SU-DHL-6 (cell line): Measurements from ENCODE around the gene HOXA5.

Experiments used
- H2AFZ ChIP-seq: fragments of 200-600 bp; sonication (generic); 2 replicates; pipeline ENCODE4 v1.6.1; 2014; ENCODE audit warnings: low read depth, mild to moderate bottlenecking, moderate library complexity, mixed read lengths, antibody characterized with exemption, low read length; ENCODE audit not compliant: severe bottlenecking
- H3F3A ChIP-seq: fragments of 200-600 bp; shearing (Covaris generic); 2 replicates; pipeline ENCODE4 v1.6.0; 2016; ENCODE audit warnings: antibody characterized with exemption, mild to moderate bottlenecking; ENCODE audit not compliant: insufficient read depth
- H3K27ac ChIP-seq: fragments of 200-600 bp; sonication (generic); 2 replicates; pipeline ENCODE4 v1.5.1; 2016; ENCODE audit warnings: low read depth, mild to moderate bottlenecking, low read length, moderate library complexity, mixed read lengths
- H3K27me3 ChIP-seq: fragments of 200-600 bp; sonication (generic), shearing (Covaris generic); 2 replicates; pipeline ENCODE4 v1.6.0; 2014; ENCODE audit warnings: mild to moderate bottlenecking, low read length
- H3K36me3 ChIP-seq: fragments of 200-600 bp; sonication (generic); 2 replicates; pipeline ENCODE4 v1.6.1; 2014; ENCODE audit warnings: mild to moderate bottlenecking, low read length, mixed read lengths
- H3K4me2 ChIP-seq: fragments of 300-600, 200-600 bp; shearing (Covaris generic), sonication (generic); 2 replicates; pipeline ENCODE4 v1.6.0; 2014; ENCODE audit warnings: low read length, low read depth, mild to moderate bottlenecking; ENCODE audit not compliant: poor library complexity, severe bottlenecking
- H3K4me3 ChIP-seq: fragments of 200-600 bp; sonication (generic); 2 replicates; pipeline ENCODE4 v1.5.1; 2014; ENCODE audit warnings: antibody characterized with exemption, low read length, mild to moderate bottlenecking, mixed read lengths; ENCODE audit not compliant: insufficient read depth, poor library complexity, severe bottlenecking
- H3K79me2 ChIP-seq: fragments of 200-600 bp; sonication (generic); 2 replicates; pipeline ENCODE4 v1.6.1; 2014; ENCODE audit warnings: mild to moderate bottlenecking, low read length, moderate library complexity; ENCODE audit not compliant: insufficient read depth
- H3K9ac ChIP-seq: fragments of 200-600 bp; sonication (generic); 2 replicates; pipeline ENCODE4 v1.7.0; 2014; ENCODE audit warnings: mild to moderate bottlenecking, low read length
- H3K9me2 ChIP-seq: fragments of 200-600 bp; sonication (generic); replicated peaks from 2 replicates; pipeline ENCODE4 v1.6.1; 2014; ENCODE audit warnings: low read length; ENCODE audit not compliant: insufficient read depth
- H3K9me3 ChIP-seq: fragments of 200-600 bp; sonication (generic); 2 replicates; pipeline ENCODE4 v1.6.1; 2014; ENCODE audit warnings: low read length, mixed read lengths; ENCODE audit not compliant: insufficient read depth
- H4K20me1 ChIP-seq: fragments of 200-600 bp; sonication (generic); 2 replicates; pipeline ENCODE4 v1.6.1; 2014; ENCODE audit warnings: low read depth, mild to moderate bottlenecking, antibody characterized with exemption, low read length, moderate library complexity, mixed read lengths
- EZH2phosphoT487 ChIP-seq: fragments of 200-600 bp; sonication (generic), shearing (Covaris generic); conservative IDR thresholded peaks from 2 replicates; pipeline ENCODE4 v1.6.1; 2018; ENCODE audit warnings: mild to moderate bottlenecking, antibody characterized with exemption, low read length, moderate library complexity, mixed read lengths
- TF ChIP-seq, protein P1 (sequence below): fragments of 200-600 bp; sonication (generic); IDR thresholded peaks from one replicate; pipeline ENCODE4 v1.5.1; 2017; ENCODE audit warnings: antibody characterized with exemption, mild to moderate bottlenecking, low read length, moderate library complexity; ENCODE audit not compliant: insufficient read depth, poor library complexity, severe bottlenecking

The HOXA5 gene

GRCh38 chr7:27165996-27166530 is 22.6 kb upstream of the HOXA5 start:
- Histone ChIP-seq H3K9me3 (no peaks in the 10 kb centered on the region), H4K20me1 (no peaks in the 10 kb centered on the region), H3K36me3 (no peaks in the 10 kb centered on the region), H2AFZ (no peak overlapping the region), H3F3A (peaks cover 6% of the 10 kb centered on the region; the same call in 1 of the 2 replicates), H3K4me2 (no peak overlapping the region), H3K4me3 (no peak overlapping the region), H3K27me3 (no peaks in the 10 kb centered on the region), H3K9ac (no peak overlapping the region), H3K27ac (no peak overlapping the region), H3K9me2 (no peaks in the 10 kb centered on the region), H3K79me2 (no peaks in the 10 kb centered on the region)
- no peak for TF ChIP-seq EZH2phosphoT487
- TF ChIP-seq, protein P1, sequence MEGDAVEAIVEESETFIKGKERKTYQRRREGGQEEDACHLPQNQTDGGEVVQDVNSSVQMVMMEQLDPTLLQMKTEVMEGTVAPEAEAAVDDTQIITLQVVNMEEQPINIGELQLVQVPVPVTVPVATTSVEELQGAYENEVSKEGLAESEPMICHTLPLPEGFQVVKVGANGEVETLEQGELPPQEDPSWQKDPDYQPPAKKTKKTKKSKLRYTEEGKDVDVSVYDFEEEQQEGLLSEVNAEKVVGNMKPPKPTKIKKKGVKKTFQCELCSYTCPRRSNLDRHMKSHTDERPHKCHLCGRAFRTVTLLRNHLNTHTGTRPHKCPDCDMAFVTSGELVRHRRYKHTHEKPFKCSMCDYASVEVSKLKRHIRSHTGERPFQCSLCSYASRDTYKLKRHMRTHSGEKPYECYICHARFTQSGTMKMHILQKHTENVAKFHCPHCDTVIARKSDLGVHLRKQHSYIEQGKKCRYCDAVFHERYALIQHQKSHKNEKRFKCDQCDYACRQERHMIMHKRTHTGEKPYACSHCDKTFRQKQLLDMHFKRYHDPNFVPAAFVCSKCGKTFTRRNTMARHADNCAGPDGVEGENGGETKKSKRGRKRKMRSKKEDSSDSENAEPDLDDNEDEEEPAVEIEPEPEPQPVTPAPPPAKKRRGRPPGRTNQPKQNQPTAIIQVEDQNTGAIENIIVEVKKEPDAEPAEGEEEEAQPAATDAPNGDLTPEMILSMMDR = no peak

GRCh38 chr7:27165089-27165995 is 21.9 kb upstream of the HOXA5 start, which contains the start of gene HOXA9:
TSS of gene HOXA9 (minus strand) at chr7:27165537. CDS start at chr7:27165457, 80 bp downstream.
- TF ChIP-seq, protein P1 = no peak
- no peak for TF ChIP-seq EZH2phosphoT487
- no peak within 1 kb of the TSS for H3K4me3 ChIP-seq
- no peaks in the 10 kb centered on the region for H3K9me2 ChIP-seq
- H3K9me3 ChIP-seq = no peaks in the 10 kb centered on the region
- H3K9ac ChIP-seq = no peak within 1 kb of the TSS
- H4K20me1 ChIP-seq = no peaks in the 10 kb centered on the region
- H3F3A ChIP-seq = peaks cover 6% of the 10 kb centered on the region; the same call in 1 of the 2 replicates
- H2AFZ ChIP-seq = no peak within 1 kb of the TSS
- H3K4me2 ChIP-seq = no peak within 1 kb of the TSS
- no peaks in the 10 kb centered on the region for H3K36me3 ChIP-seq
- H3K27ac ChIP-seq = no peak within 1 kb of the TSS
- no peaks in the 10 kb centered on the region for H3K79me2 ChIP-seq
- no peaks in the 10 kb centered on the region for H3K27me3 ChIP-seq

DNA sequence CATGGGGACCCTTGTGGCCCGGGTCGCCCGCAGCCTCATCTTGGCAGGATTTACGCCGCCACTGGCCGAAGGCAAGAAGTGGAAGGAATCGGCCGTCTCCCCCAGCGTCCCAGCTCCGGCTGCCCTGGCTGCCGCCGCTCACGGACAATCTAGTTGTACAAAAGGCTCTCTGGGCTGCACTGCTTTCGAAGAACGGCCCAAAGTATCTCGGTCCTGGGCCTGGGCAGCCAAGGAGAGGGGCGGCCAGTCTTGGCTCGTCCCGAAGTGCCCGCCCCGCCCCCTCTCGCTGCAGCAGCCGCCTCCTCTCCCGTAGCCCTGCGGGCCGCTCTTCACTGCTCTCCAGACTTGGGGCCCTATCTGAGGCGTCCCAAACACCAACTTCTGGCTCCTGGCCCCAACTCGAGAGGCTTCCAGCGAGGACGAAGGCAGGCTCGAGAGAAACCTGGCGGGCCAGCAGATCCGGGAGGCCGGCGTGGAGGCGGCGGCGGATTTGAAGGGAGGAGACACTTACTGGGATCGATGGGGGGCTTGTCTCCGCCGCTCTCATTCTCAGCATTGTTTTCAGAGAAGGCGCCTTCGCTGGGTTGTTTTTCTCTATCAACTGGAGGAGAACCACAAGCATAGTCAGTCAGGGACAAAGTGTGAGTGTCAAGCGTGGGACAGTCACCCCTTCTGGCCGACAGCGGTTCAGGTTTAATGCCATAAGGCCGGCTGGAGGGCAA is 21.0 kb upstream of the HOXA5 start:
- H3K4me2 ChIP-seq = no peak overlapping the region
- H2AFZ ChIP-seq = no peak overlapping the region
- TF ChIP-seq EZH2phosphoT487 = no peak
- TF ChIP-seq, protein P1 = no peak
- no peak overlapping the region for H3K4me3 ChIP-seq
- no peaks in the 10 kb centered on the region for H3K79me2 ChIP-seq
- H3K36me3 ChIP-seq = no peaks in the 10 kb centered on the region
- H4K20me1 ChIP-seq = no peaks in the 10 kb centered on the region
- no peaks in the 10 kb centered on the region for H3K9me3 ChIP-seq
- no peaks in the 10 kb centered on the region for H3K27me3 ChIP-seq
- peaks cover 8% of the 10 kb centered on the region for H3F3A ChIP-seq
- no peaks in the 10 kb centered on the region for H3K9me2 ChIP-seq
- no peak overlapping the region for H3K9ac ChIP-seq
- H3K27ac ChIP-seq = no peak overlapping the region
